HepG2 (cell line): ENCODE data around the gene ZNF440. TPM values are rescaled to one million over a fixed set of nuclear protein-coding genes. Genes with fewer than 3 reads are reported as not detected.
A peak's percentile ranks its signal among the peaks of the same experiment; 100 is the strongest.

ENCODE experiments used
- ATAC-seq: fragments of 200-7000 bp; cut with Tn5 transposase; 3 replicates; pipeline ENCODE4 v1.9.1; 2020; ENCODE audit warnings: mild to moderate bottlenecking, moderate library complexity
- BruUV-seq: library from RNA; stranded (reverse); fragments of 400-500 nt; replicated peaks from 2 replicates; lab custom pipeline; 2021; lab: Mats Ljungman, UMichigan
- CTCF ChIA-PET: fragments of 300-600 bp; formaldehyde crosslinking; extraction: SDS; loops from one replicate; lab custom pipeline; 2021; ENCODE audit warnings: low total read pairs, inconsistent platforms, low intra/inter-chr PET ratio; lab: Yijun Ruan, JAX
- POLR2A ChIA-PET: fragments of 350-600 bp; sonication (Branson Sonifier 250); formaldehyde crosslinking; loops from one replicate; lab custom pipeline; 2020; ENCODE audit warnings: antibody characterized with exemption, inconsistent platforms; lab: Yijun Ruan, JAX
- DNase-seq: peaks from one replicate; pipeline ENCODE4 v3.0.0-alpha.2; 2015; ENCODE audit warnings: low spot score
- FAIRE-seq: peaks from 3 replicates; lab custom pipeline; 2011; peaks lifted over from hg19 to GRCh38; lab: Jason Lieb, UNC
- H2AFZ ChIP-seq: one replicate; pipeline ENCODE4 v1.6.1; 2011; ENCODE audit warnings: low read length, inconsistent platforms
- H3K27ac ChIP-seq: fragments of 300-600 bp; 3 replicates; pipeline ENCODE4 v1.8.0; 2011; ENCODE audit warnings: mixed run types, mild to moderate bottlenecking, mixed read lengths, low read length, inconsistent platforms; ENCODE audit not compliant: insufficient read depth; ENCODE audit errors: extremely low read length
- H3K27me3 ChIP-seq, 2 experiments: fragments of 200-600 bp in 1 of 2; 2 replicates in 1 of 2; 3 replicates in 1 of 2; pipeline versions ENCODE4 v1.6.0 to v1.8.0; 2011; ENCODE audit warnings: low read length in 2 of 2, mild to moderate bottlenecking in 2 of 2, moderate library complexity in 2 of 2, inconsistent platforms in 1 of 2; ENCODE audit not compliant: insufficient read depth in 2 of 2, control insufficient read depth in 1 of 2
- H3K36me3 ChIP-seq, 2 experiments: fragments of 200-600 bp in 1 of 2; replicated peaks in 1 of 2; 2 replicates in 1 of 2; 3 replicates in 1 of 2; pipeline versions ENCODE4 v1.5.1 to v1.8.0; 2011; ENCODE audit warnings: low read length in 2 of 2, inconsistent platforms in 1 of 2; ENCODE audit not compliant: insufficient read depth in 2 of 2, control insufficient read depth in 1 of 2
- H3K4me1 ChIP-seq: 2 replicates; pipeline ENCODE4 v1.5.1; 2012; ENCODE audit warnings: low read length, inconsistent platforms; ENCODE audit not compliant: insufficient read depth
- H3K4me2 ChIP-seq: 2 replicates; pipeline ENCODE4 v1.6.0; 2011; ENCODE audit warnings: low read depth, low read length, inconsistent platforms
- H3K4me3 ChIP-seq, 3 experiments: fragments of 200-600 bp in 1 of 3; sonication (generic), shearing (Covaris generic) in 1 of 3; replicated peaks in 1 of 3; 2 replicates each; pipeline ENCODE4 v1.5.1; 2011 to 2016; ENCODE audit warnings: low read length in 3 of 3, inconsistent platforms in 2 of 3, low read depth in 2 of 3, mild to moderate bottlenecking in 2 of 3, control low read depth in 1 of 3, mixed read lengths in 1 of 3; ENCODE audit not compliant: insufficient read depth in 1 of 3
- H3K79me2 ChIP-seq: one replicate; pipeline ENCODE4 v1.6.1; 2011; ENCODE audit warnings: low read length, inconsistent platforms; ENCODE audit not compliant: insufficient read depth
- H3K9ac ChIP-seq: 2 replicates; pipeline ENCODE4 v1.6.0; 2011; ENCODE audit warnings: mild to moderate bottlenecking, low read depth, low read length, inconsistent platforms; ENCODE audit not compliant: insufficient read depth
- H3K9me3 ChIP-seq: 2 replicates; pipeline ENCODE4 v1.5.1; 2012; ENCODE audit warnings: mild to moderate bottlenecking, low read length
- H4K20me1 ChIP-seq: 2 replicates; pipeline ENCODE4 v1.6.0; 2011; ENCODE audit warnings: inconsistent platforms, mild to moderate bottlenecking, low read length, moderate library complexity; ENCODE audit not compliant: insufficient read depth
- CBX5 ChIP-seq: sonication (generic); formaldehyde crosslinking; IDR thresholded peaks from 2 replicates; pipeline ENCODE4 v1.4.0; 2020; ENCODE audit warnings: missing genetic modification reagents, borderline replicate concordance
- CENPBD1 ChIP-seq: sonication (generic); formaldehyde crosslinking; IDR thresholded peaks from 2 replicates; pipeline ENCODE4 v1.8.0; 2022; ENCODE audit warnings: missing genetic modification reagents, low read depth, mild to moderate bottlenecking, borderline replicate concordance
- HMGXB4 ChIP-seq, 2 experiments: sonication (generic) in 1 of 2; formaldehyde crosslinking in 1 of 2; IDR thresholded peaks; 2 replicates each; pipeline versions ENCODE4 v1.4.0 to v1.6.1; 2018 to 2020; ENCODE audit warnings: missing genetic modification reagents in 2 of 2, borderline replicate concordance in 1 of 2, low read depth in 1 of 2, mild to moderate bottlenecking in 1 of 2, missing biosample characterization in 1 of 2
- JARID2 ChIP-seq: sonication (generic); formaldehyde crosslinking; IDR thresholded peaks from 2 replicates; pipeline ENCODE4 v1.8.1; 2023; ENCODE audit warnings: missing genetic modification reagents, inconsistent platforms; ENCODE audit not compliant: insufficient replicate concordance
- LCORL ChIP-seq, 2 experiments: fragments of 450-650 bp in 1 of 2; sonication (generic) in 1 of 2; formaldehyde crosslinking in 1 of 2; IDR thresholded peaks; 2 replicates each; pipeline versions ENCODE4 v1.5.0 to v1.6.1; 2017 to 2020; ENCODE audit warnings: antibody characterized with exemption in 1 of 2, missing genetic modification reagents in 1 of 2
- NFYB ChIP-seq: sonication (generic); formaldehyde crosslinking; IDR thresholded peaks from 2 replicates; pipeline ENCODE4 v1.4.0; 2020; ENCODE audit warnings: missing genetic modification reagents
- POLR2AphosphoS5 ChIP-seq: IDR thresholded peaks from 2 replicates; pipeline ENCODE4 v1.6.1; 2012; ENCODE audit warnings: low read depth, low read length
- RNF219 ChIP-seq: sonication (generic); formaldehyde crosslinking; IDR thresholded peaks from 2 replicates; pipeline ENCODE4 v1.5.0; 2020; ENCODE audit warnings: mild to moderate bottlenecking, missing genetic modification reagents
- SMARCE1 ChIP-seq: fragments of 450-650 bp; IDR thresholded peaks from 2 replicates; pipeline ENCODE4 v1.6.1; 2017; ENCODE audit warnings: borderline replicate concordance
- XRCC5 ChIP-seq: fragments of 200-400 bp; formaldehyde crosslinking; optimal IDR thresholded peaks from 2 replicates; pipeline ENCODE3; 2017; ENCODE audit warnings: mild to moderate bottlenecking, low read length
- YY1 ChIP-seq: IDR thresholded peaks from 2 replicates; pipeline ENCODE4 v1.6.1; 2011; ENCODE audit warnings: low read length, low read depth, moderate library complexity, mild to moderate bottlenecking; ENCODE audit not compliant: insufficient read depth, insufficient replicate concordance
- ZBTB7A ChIP-seq: sonication (generic); formaldehyde crosslinking; IDR thresholded peaks from 2 replicates; pipeline ENCODE4 v1.8.0; 2022; ENCODE audit warnings: mild to moderate bottlenecking, missing genetic modification reagents
- ZMYM4 ChIP-seq: sonication (generic); formaldehyde crosslinking; IDR thresholded peaks from 2 replicates; pipeline ENCODE4 v1.8.1; 2023; ENCODE audit warnings: mild to moderate bottlenecking, missing genetic modification reagents
- ZNF260 ChIP-seq: sonication (generic); formaldehyde crosslinking; IDR thresholded peaks from 2 replicates; pipeline ENCODE4 v1.4.0; 2020; ENCODE audit warnings: missing genetic modification reagents, low read depth, mild to moderate bottlenecking, borderline replicate concordance
- ZNF567 ChIP-seq: sonication (generic); formaldehyde crosslinking; IDR thresholded peaks from 2 replicates; pipeline ENCODE4 v1.8.1; 2023; ENCODE audit warnings: mild to moderate bottlenecking, missing genetic modification reagents, borderline replicate concordance
- WGBS: methylation state at CpG from one replicate; pipeline ENCODE4 v1.1.6; 2017; ENCODE audit warnings: low lambda C conversion rate; 5-methylcytosine and 5-hydroxymethylcytosine counted together
- in situ Hi-C: cut with HindIII; loops from 2 replicates; pipeline ENCODE4 v1.10.0; 2017; ENCODE audit warnings: low pct_unique_long_range_greater_than_20kb; ENCODE audit not compliant: extremely low pct_ligation_motif_present
- intact Hi-C: fragments of 100-400 bp; cut with micrococcal nuclease; formaldehyde crosslinking; loops from one replicate; pipeline ENCODE4 v1.10.0; 2022; ENCODE audit not compliant: unreplicated experiment
- polyA plus RNA-seq, 8 experiments: library from polyadenylated mRNA; depleted of rRNA in 3 of 8; stranded (reverse) in 7 of 8; unstranded in 1 of 8; fragments of >200 nt; fragmentation: Illumina TruSeq in 4 of 8; extraction: Trizol in 4 of 8; gene quantifications; 2 replicates each; pipeline versions ENCODE4 v1.2.1 to v1.2.3, GENCODE V29; 2011 to 2016; ENCODE audit warnings: low read depth in 4 of 8, missing spikeins in 1 of 8, mixed read lengths in 1 of 8; ENCODE audit not compliant: insufficient read depth in 1 of 8
- total RNA-seq, 5 experiments: library from RNA; depleted of rRNA; stranded (reverse); fragments of >200 nt; fragmentation: Illumina TruSeq; extraction: Trizol; gene quantifications; 2 replicates each; pipeline ENCODE4 v1.2.3, GENCODE V29; 2016; ENCODE audit warnings: low read depth in 1 of 5

ZNF440 gene
- total and polyA plus RNA-seq, 2 of the 13 experiments (the other 11 are each of a cell fraction or from before 2014, with no cell fraction given): 2.7 to 12.4 TPM

GRCh38 chr19:11880598-11880997, 66.5 kb downstream of the ZNF440 start (continued):
- no peak for TF ChIP-seq POLR2AphosphoS5
- no peak for TF ChIP-seq CENPBD1 (CRISPR knock-in tag)

- Histone ChIP-seq H3K4me3 (no peak overlapping the region), H3K79me2 (no peaks in the 10 kb centered on the region), H2AFZ (no peak overlapping the region), H3K36me3 (no peaks in the 10 kb centered on the region), H3K4me2 (peak overlapping the region; percentile 53), H4K20me1 (no peaks in the 10 kb centered on the region), H3K27ac (no peak overlapping the region), H3K4me1 (peaks cover 9% of the 10 kb centered on the region; the same call in 1 of the 2 replicates), H3K9me3 (no peaks in the 10 kb centered on the region), H3K27me3 (no peaks in the 10 kb centered on the region), H3K9ac (no peak overlapping the region)
- DNase-seq (peak; percentile 49), FAIRE-seq (peak; percentile 89), ATAC-seq (peak; percentile 81)
- no TSS peak for BruUV-seq
- in situ Hi-C loops (loop anchor here (5.0 kb wide), 1 partner anchor 261 kb away; the partner anchor contains the start of gene ZNF20), intact Hi-C loops (loop anchor here (1.0 to 5.0 kb wide), 4 partner anchors 84 to 260 kb away; partner anchors contain the start of gene ZNF20)
- CTCF ChIA-PET: interaction anchor here (1.0 to 4.5 kb wide), 7 partner anchors 83 to 259 kb away, joined by 3 to 50 read pairs (median 5); partner anchors contain the start of genes ZNF20 and ZNF878
- 12% methylated on average over 10 of the region's 10 CpGs for WGBS
- POLR2A ChIA-PET: no interaction called here
- TF ChIP-seq XRCC5 (no peak), ZNF567 (CRISPR knock-in tag) (no peak), HMGXB4 (CRISPR knock-in tag; IDR thresholded peaks at IDR 0.05; ENCODE audit: borderline replicate concordance in 1 of 2, low read depth in 1 of 2) (peak in 1 of 2 experiments; percentile 62; a peak in 1 of 4 replicates), ZMYM4 (CRISPR knock-in tag) (peak; percentile 50), ZNF260 (CRISPR knock-in tag) (no peak), LCORL (IDR thresholded peaks at IDR 0.05) (no peak), LCORL (CRISPR knock-in tag; IDR thresholded peaks at IDR 0.05) (0 out of 2 replicates have a peak, but pooled peaks have one; percentile 27), NFYB (CRISPR knock-in tag) (no peak), JARID2 (no peak), ZBTB7A (no peak), CBX5 (CRISPR knock-in tag) (no peak), RNF219 (no peak), SMARCE1 (no peak), YY1 (no peak)
Observed at GRCh38 chr19:11881151-11881800, 67.2 kb downstream of the ZNF440 start.
